HG03565 (cell line): ENCODE results near the gene SCAMP1.
A peak's percentile ranks its signal among the peaks of the same experiment; 100 is the strongest.
"Not testable (repeated sequence)": the region's sequence is repeated elsewhere in the genome, so short reads cannot be mapped to it uniquely, and the experiment has no call there.

Experiments
- ATAC-seq: cut with Tn5 transposase; IDR thresholded peaks from one replicate; pipeline ENCODE4 v1.9.1; 2021; ENCODE audit warnings: mild to moderate bottlenecking, moderate library complexity; ENCODE audit not compliant: unreplicated experiment

Gene SCAMP1, protein sequence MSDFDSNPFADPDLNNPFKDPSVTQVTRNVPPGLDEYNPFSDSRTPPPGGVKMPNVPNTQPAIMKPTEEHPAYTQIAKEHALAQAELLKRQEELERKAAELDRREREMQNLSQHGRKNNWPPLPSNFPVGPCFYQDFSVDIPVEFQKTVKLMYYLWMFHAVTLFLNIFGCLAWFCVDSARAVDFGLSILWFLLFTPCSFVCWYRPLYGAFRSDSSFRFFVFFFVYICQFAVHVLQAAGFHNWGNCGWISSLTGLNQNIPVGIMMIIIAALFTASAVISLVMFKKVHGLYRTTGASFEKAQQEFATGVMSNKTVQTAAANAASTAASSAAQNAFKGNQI

DNA sequence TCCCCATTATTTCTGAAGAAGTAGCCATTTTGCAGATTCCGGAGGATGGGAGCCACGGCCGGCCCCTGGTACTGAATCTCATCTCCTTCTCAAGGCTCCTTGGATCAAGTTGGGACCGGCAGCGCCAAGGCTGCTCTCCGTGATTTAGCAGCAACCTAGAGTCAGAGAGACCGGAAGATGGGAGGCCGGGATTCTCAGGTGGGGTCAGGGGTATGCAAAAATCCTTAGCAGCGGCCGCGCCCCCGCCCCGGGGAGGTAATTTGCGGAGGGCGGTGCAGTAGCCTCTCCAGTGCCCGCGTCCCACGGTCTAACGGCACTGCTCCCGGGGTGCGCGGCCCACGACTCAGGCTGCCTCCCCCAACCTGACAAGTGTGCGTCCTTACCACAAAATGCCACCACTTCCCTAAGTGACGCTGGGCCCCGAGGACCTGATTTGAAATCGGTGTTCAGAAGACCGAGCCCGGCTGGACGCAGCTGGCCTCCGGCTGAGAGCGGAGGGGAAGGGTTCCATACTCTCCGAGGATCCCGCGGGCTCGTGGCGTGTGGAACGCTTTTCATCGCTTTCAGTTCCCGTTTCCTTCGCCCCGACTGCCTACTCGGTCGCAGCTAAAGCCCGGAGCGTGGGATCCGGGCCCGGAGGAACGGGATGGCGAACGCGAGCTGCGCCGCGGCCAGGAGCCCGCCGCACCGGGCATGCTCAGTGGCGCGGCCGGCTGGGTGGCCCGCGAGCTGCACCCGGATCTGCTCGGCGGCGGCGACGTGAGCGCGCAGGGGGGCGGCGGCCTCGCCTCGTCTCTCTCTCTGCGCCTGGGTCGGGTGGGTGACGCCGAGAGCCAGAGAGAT is at the start of gene SCAMP1:
SCAMP1 (plus strand) TSS at position 787 of the 843 bp plus-strand sequence; CDS start at position 842, 55 bp downstream.
- peak; percentile 71 for ATAC-seq

GRCh38 chr5:78317515-78317914 is 42.9 kb upstream of the SCAMP1 start:
- ATAC-seq, result no peak

DNA sequence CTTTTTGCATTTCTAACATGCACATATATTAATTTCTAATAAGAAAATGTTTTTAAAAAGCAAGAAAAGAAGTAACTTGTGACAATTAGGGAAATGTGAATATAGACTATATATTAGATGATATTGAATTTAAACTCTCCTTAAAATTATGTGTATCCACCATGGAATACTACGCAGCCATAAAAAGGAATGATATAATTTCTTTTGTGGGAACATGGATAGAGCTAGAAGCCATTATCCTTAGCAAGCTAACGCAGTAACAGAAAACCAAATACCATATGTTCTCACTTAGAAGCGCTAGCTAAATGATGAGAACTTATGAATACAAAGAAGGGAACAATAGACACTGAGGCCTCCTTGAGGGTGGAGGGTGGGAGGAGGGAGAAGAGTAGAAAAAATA is 42.1 kb upstream of the SCAMP1 start:
- no peak for ATAC-seq

DNA sequence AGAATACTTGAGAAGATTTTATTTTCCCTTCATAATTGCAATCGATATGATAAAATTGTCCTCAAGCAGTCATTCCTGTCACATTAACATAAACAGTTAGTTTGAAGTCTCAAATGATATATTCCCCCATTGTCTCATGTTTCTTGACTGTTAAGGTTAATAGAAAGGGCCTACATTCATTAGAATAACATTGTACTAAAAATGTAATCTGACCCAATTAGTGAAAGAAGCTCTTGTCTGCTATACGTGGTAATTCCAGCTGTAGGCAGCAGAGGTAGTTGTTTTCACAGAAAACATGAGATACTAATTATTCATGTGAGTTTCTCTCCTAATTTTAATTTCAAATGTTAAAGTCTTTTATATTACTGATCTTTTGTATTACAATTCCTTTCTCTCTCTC is 40.0 kb upstream of the SCAMP1 start:
- no peak for ATAC-seq

- no peak for ATAC-seq
Observed at GRCh38 chr5:78323241-78323640, 37.2 kb upstream of the SCAMP1 start.

GRCh38 chr5:78326930-78327329 is 33.5 kb upstream of the SCAMP1 start:
- no peak for ATAC-seq

DNA sequence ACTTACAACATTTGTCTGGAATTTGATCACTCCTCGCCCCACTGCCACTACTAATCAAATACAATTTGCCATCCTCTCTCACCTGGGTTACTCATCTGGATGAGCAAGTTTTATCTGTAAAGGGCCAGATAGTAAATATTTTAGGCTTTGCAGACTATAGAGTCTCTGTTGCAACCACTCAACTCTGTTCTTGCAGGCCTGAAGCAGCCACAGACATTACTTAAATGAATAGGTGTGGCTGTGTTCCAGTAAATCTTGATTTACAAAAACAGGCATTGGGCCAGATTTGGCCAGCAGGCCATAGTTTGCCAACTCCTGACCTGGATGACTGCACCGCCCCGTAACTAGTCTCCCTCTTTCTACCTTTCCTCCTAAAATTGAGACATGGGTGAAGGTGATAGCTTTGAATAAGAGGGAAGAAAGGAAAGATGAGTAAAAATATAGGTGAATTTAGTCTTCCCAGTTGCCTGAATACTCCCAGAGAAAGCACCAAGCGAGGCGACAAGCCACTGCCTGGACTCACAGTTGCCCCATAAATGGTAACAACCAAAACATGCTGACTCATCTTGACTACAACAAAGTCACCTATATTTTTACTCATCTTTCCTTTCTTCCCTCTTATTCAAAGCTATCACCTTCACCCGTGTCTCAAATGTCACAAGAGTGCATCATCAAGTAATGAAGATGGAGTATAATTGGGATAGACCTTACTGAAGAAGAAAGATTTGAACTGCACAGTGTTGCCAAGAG is 32.5 kb upstream of the SCAMP1 start:
- ATAC-seq, result no peak

DNA sequence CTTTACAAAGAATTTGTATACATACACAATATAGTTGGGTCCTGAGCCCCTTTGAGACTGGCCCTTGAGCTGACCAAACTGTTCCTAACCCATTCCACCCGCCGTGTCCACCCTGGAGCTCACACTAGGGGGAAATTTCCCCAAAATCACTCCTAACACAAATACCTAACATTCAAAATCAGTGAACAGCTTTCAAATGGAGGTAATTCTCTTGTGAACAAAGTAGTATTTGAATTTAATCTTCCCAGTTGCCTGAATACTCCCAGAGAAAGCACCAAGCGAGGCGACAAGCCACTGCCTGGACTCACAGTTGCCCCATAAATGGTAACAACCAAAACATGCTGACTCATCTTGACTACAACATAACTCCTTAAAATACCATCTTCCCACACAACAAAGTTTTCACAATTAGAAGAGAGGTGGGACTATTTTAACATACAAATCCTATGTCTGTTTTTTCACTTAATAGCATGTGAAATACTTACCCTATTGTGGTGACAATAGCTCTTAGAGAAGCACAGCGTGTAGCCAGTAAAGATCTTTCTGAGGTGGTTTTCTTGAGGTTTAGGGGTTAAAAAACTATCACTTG is 31.7 kb upstream of the SCAMP1 start:
- no peak for ATAC-seq

DNA sequence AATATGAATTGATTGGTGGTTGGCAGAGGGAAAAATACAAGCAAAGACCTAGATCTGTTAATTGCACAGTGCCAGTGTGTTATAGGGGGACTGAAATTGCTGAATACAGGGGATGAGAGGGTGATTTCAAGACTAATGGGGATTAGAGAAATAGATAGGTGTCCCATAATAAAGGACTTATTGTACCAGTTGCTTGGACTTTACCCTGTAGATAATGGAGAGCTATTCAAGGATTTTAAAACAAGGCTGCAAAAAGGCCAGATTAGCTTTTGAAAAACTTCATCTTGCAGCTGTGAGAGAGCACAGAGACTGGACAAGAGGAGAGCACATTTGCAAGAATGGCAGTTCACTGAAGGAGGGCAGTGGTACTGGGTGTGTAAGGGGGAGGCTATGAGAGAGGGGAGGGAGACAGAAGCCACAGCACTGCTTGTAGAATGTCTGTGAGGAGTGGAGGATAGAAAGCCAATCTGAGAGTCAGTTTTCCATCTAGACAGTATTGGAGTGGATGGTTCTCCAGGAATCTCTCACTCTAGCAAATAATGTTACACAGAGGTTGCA is 28.8 kb upstream of the SCAMP1 start:
- no peak for ATAC-seq

DNA sequence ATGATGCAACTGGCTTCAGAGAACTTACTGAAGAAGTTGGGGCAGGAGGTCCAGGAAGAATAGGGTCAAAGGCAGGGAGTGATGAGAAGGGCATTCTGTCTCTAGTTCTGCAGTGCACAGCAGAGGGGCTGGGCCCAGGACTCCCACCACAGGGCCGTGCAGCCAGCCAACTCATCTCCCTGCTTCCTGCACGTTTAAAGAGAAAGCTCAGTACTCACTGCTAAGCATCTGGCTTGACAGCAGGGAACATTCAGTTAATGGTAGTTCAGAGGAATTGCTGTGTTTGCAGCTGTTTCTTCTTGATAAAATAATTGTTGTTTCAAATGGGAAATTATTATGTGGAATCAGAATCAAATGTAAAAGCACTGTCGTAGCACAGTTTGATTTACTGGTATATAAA is 25.6 kb upstream of the SCAMP1 start:
- no peak for ATAC-seq

DNA sequence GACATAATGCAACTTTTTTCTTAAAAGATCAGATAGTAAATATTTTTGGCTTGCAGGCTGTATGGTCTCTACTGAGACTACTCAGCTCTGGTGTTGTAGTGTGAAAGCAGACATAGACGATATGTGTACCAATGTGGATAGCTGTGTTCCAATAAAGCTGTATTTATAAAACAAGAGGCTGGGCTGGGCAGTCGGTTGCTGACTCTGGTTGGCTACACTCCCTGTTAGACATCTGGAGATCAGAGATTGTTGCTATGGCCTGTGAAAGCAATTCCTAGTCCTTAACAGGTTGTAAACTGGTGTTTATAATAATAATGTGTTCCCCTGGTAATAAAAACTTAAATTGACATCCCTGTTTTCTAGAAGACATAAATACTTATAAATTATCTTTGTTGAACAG is 24.4 kb upstream of the SCAMP1 start:
- no peak for ATAC-seq

- ATAC-seq, result no peak
Observed at GRCh38 chr5:78336698-78337097, 23.7 kb upstream of the SCAMP1 start.

- no peak for ATAC-seq
Observed at GRCh38 chr5:78339617-78340436, 20.6 kb upstream of the SCAMP1 start.

DNA sequence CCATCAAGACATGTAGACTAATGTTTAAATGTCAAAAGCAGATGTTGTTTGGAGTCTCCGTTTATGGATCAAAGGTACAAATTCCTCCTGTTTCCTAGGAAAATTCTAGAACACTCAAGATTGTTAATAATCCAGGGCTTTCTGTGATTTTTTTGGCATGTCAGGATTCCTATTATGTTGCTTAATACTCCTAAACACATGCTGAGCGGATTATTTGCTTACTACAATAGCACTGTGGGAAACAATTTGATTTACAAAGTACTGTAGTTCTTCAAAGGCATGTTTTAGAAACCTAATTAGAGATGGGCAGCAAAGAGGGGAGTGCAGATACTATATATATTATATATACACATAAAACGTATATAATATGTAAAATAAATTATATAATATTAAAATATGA is 19.0 kb upstream of the SCAMP1 start:
- ATAC-seq, result no peak

DNA sequence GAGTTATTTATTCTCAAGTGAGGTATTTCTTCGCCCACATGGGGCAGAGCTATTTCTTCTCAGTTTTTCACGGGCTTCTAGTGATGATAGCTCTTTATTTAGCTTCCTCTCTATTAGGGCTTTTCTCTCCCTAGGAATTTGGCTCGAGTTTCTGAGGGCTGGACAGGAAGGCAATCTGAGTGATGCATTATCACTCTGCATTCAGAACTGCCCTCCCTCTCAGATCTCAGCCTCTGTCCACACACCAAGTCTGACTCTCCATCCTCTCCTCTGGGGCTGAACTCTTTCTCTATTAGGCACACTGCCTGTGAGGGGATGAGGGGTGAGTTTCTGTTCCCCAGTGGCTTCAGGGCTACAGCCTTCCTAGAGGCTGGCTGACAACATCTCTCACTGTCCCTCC is 14.9 kb upstream of the SCAMP1 start:
- no peak for ATAC-seq

DNA sequence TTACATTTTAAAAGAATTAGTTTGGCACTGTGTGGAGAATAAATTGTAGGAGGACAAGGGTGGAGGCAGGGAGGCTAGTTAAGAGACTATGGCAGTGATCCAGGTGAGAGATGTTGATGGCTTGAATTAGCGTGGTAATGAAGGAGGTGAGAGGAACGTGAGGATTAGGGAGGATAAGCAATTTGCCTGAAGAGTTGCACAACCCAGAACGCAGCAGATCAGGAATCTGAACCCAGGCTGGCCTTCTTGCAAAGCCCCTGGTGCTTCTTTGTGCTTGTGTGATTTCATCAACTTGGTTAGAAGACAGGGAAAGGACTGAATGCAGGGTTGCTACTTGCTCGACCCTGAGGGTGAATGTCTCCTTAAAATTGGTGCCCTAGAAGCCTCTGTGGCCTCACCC is 6.9 kb upstream of the SCAMP1 start:
- no peak for ATAC-seq

GRCh38 chr5:78354066-78354670 is 6.2 kb upstream of the SCAMP1 start:
- ATAC-seq, result no peak

DNA sequence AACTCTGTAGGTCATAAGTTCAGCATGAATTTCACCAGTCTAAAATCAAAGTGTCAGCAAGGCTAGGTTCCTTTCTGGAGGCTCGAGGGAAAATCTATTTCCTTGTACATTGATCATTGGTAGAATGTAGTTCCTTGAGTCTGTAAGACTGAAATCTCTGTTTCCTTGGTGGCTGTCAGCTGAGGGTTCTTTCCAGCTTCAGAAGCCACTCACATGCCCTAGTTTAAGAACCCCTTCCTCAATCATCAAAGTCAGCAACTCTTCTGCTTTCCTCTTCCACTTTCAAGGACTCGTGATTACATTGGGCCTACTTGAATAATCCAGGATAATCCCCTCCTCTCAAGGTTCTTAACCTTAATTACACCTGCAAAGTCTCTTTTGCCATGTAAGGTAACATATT is 4.9 kb upstream of the SCAMP1 start:
- no peak for ATAC-seq

GRCh38 chr5:78359455-78359830 is 974 bp upstream of the SCAMP1 start:
- ATAC-seq, result not testable (repeated sequence)

- ATAC-seq, result no peak
Observed at GRCh38 chr5:78360674-78360923, 182 bp downstream of the SCAMP1 start.
